Natural killer cell (primary cell): ENCODE results near the gene LCAT. TPM values are rescaled to one million over a fixed set of nuclear protein-coding genes. Genes with fewer than 3 reads are reported as not detected.

ENCODE experiments used
- ATAC-seq, 3 donors: fragments of 150-1000 bp in 2 of 3; fragments of 200-7000 bp in 1 of 3; cut with Tn5 transposase; 1 replicate in 1 of 3; 2 replicates in 2 of 3; pipeline ENCODE4 v1.10.0; 2021; ENCODE audit warnings: mild to moderate bottlenecking in 2 of 3, moderate library complexity in 2 of 3
- DNase-seq, 2 donors: peaks; one replicate each; pipeline versions ENCODE4 v3.0.0 to v3.0.0-alpha.2; 2013 to 2021; ENCODE audit warnings: mixed read lengths in 1 of 2
- H3K27ac ChIP-seq: one replicate; pipeline ENCODE4 v1.5.1; 2013; ENCODE audit warnings: mild to moderate bottlenecking, low read length
- H3K27me3 ChIP-seq: one replicate; pipeline ENCODE4 v1.6.1; 2013; ENCODE audit warnings: low read length; ENCODE audit not compliant: control insufficient read depth, insufficient read depth
- H3K36me3 ChIP-seq: one replicate; pipeline ENCODE4 v1.6.1; 2013; ENCODE audit warnings: low read length; ENCODE audit not compliant: control insufficient read depth, insufficient read depth
- H3K4me1 ChIP-seq: one replicate; pipeline ENCODE4 v1.6.1; 2013; ENCODE audit warnings: low read length; ENCODE audit not compliant: control insufficient read depth, insufficient read depth
- H3K4me3 ChIP-seq: one replicate; pipeline ENCODE4 v1.5.1; 2013; ENCODE audit warnings: low read length
- H3K9me3 ChIP-seq: one replicate; pipeline ENCODE4 v1.6.1; 2013; ENCODE audit warnings: low read length; ENCODE audit not compliant: control insufficient read depth, insufficient read depth
- H3K27ac Mint-ChIP-seq, 2 donors: one replicate each; pipeline ENCODE4 v1.8.0; 2022; ENCODE audit warnings: mild to moderate bottlenecking in 2 of 2, mixed read lengths in 2 of 2, moderate library complexity in 1 of 2
- H3K27me3 Mint-ChIP-seq, 2 donors: one replicate each; pipeline ENCODE4 v1.8.0; 2022; ENCODE audit warnings: low read depth in 2 of 2, mixed read lengths in 2 of 2
- H3K36me3 Mint-ChIP-seq: one replicate; pipeline ENCODE4 v1.8.0; 2022; ENCODE audit warnings: mixed read lengths
- H3K4me1 Mint-ChIP-seq, 2 donors: one replicate each; pipeline ENCODE4 v1.8.0; 2022; ENCODE audit warnings: mixed read lengths in 2 of 2
- H3K4me3 Mint-ChIP-seq: one replicate; pipeline ENCODE4 v1.8.0; 2022; ENCODE audit warnings: mild to moderate bottlenecking, moderate library complexity, mixed read lengths
- H3K9me3 Mint-ChIP-seq, 2 donors: one replicate each; pipeline ENCODE4 v1.8.0; 2022; ENCODE audit warnings: mixed read lengths in 2 of 2
- CTCF ChIP-seq: fragments of 200-600 bp; IDR thresholded peaks from one replicate; pipeline ENCODE4 v1.8.0; 2022; ENCODE audit warnings: antibody characterized with exemption
- WGBS: methylation state at CpG from one replicate; pipeline ENCODE4 v1.1.7; 2013; ENCODE audit warnings: missing lambda C conversion rate; ENCODE audit not compliant: insufficient coverage; 5-methylcytosine and 5-hydroxymethylcytosine counted together
- intact Hi-C: fragments of 100-400 bp; cut with micrococcal nuclease; formaldehyde crosslinking; loops from one replicate; pipeline ENCODE4 v1.14.2; 2022
- total RNA-seq, 4 donors: library from RNA; stranded (reverse); fragments of 120-200 nt in 1 of 4; gene quantifications; one replicate each; pipeline versions ENCODE4 v1.2.3 to v1.2.4, GENCODE V29; 2013 to 2022

LCAT gene
- total RNA-seq, 3 donors from 2014 or later (not counting 1 experiment from before 2014, with no cell fraction given), result 7.1 to 12.4 (median 11.5) TPM

DNA sequence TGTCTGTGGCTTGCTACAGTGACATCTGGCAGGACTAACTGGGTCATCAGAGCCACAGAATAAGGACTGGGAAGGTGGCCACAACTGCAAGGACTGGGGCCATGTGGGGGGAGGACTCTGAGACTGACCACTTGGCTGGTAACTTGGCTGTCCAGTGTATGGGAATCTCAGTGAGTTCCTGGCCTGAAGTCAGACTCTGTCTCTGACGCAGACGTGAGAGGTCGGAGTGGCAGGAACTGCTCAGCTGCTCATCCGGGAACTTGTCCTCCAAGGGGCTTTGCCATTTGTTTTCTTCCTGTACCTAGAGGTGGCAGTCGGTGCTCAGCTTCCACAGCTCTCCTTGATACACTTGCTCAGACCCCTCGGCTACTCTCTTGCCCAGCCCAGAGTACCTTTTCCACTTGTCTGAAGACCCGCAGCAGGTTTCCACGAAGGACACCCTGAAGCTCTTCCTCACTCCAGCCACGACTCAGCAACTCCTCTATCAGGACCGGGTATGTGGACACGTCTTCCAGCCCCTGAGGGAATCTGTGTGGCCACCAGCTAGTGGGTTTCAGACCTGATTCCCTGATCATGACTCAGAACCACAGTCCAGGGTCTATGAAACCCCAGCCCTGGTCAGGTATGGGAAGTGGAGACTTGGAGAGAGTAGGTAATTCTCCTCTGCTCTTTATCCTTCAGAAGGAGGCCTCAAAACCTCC lies 43.7 kb upstream of the LCAT start:
- intact Hi-C loops, result no loop called here
- H3K4me3 Mint-ChIP-seq, result no peak overlapping the region
- H3K4me1 Mint-ChIP-seq, result peaks cover 25 to 38% of the 10 kb centered on the region in 2 donors
- Histone ChIP-seq H3K4me1 (peaks cover 56% of the 10 kb centered on the region), H3K27ac (no peak overlapping the region), H3K4me3 (no peak overlapping the region), H3K36me3 (peaks cover 9% of the 10 kb centered on the region), H3K9me3 (no peaks in the 10 kb centered on the region), H3K27me3 (no peaks in the 10 kb centered on the region)
- no peaks in the 10 kb centered on the region for H3K36me3 Mint-ChIP-seq
- no peak for ATAC-seq
- 88% methylated on average over 11 of the region's 11 CpGs for WGBS
- DNase-seq, result no peak
- peak overlapping the region; percentile 37 to 56 for H3K27ac Mint-ChIP-seq
- TF ChIP-seq CTCF, result no peak
- H3K9me3 Mint-ChIP-seq, result no peaks in the 10 kb centered on the region
- H3K27me3 Mint-ChIP-seq, result no peaks in the 10 kb centered on the region

GRCh38 chr16:67986949-67987348 lies 43.0 kb upstream of the LCAT start:
- intact Hi-C loops, result no loop called here
- peaks cover 25 to 33% of the 10 kb centered on the region in 2 donors for H3K4me1 Mint-ChIP-seq
- Histone ChIP-seq H3K27ac (no peak overlapping the region), H3K9me3 (no peaks in the 10 kb centered on the region), H3K36me3 (peaks cover 9% of the 10 kb centered on the region), H3K4me3 (no peak overlapping the region), H3K27me3 (no peaks in the 10 kb centered on the region), H3K4me1 (peaks cover 49% of the 10 kb centered on the region)
- H3K36me3 Mint-ChIP-seq, result no peaks in the 10 kb centered on the region
- H3K9me3 Mint-ChIP-seq, result no peaks in the 10 kb centered on the region
- no peak overlapping the region for H3K4me3 Mint-ChIP-seq
- WGBS, result 93% methylated on average over 4 of the region's 5 CpGs
- TF ChIP-seq CTCF, result no peak
- DNase-seq (no peak), ATAC-seq (no peak)
- H3K27me3 Mint-ChIP-seq, result no peaks in the 10 kb centered on the region
- no peak overlapping the region for H3K27ac Mint-ChIP-seq

- Histone ChIP-seq H3K36me3 (no peaks in the 10 kb centered on the region), H3K27me3 (no peaks in the 10 kb centered on the region), H3K4me3 (no peak overlapping the region), H3K27ac (no peak overlapping the region), H3K4me1 (peaks cover 32% of the 10 kb centered on the region), H3K9me3 (no peaks in the 10 kb centered on the region)
- intact Hi-C loops, result no loop called here
- Mint-ChIP-seq H3K27me3 (no peaks in the 10 kb centered on the region), H3K4me3 (no peak overlapping the region), H3K4me1 (peaks cover 16% of the 10 kb centered on the region in 2 donors), H3K9me3 (no peaks in the 10 kb centered on the region), H3K36me3 (no peaks in the 10 kb centered on the region), H3K27ac (peak overlapping the region in 1 of 2 donors; percentile 90)
- DNase-seq (no peak), ATAC-seq (no peak)
- WGBS, result 97% methylated on average over 44 of the region's 49 CpGs
- TF ChIP-seq CTCF, result no peak
Measured at GRCh38 chr16:67982011-67982696, 38.2 kb upstream of the LCAT start.
